DND-41 (cell line): ENCODE results near the gene ABCA3.
"Not testable (repeated sequence)": the region's sequence is repeated elsewhere in the genome, so short reads cannot be mapped to it uniquely, and the experiment has no call there.

Experiments
- EZH2 ChIP-seq: IDR thresholded peaks from 3 replicates; pipeline ENCODE4 v1.6.1; 2012; ENCODE audit warnings: borderline replicate concordance, low read depth, mild to moderate bottlenecking, moderate library complexity, low read length, inconsistent platforms; ENCODE audit not compliant: severe bottlenecking
- TF ChIP-seq, protein P1 (sequence below): IDR thresholded peaks from 2 replicates; pipeline ENCODE4 v1.5.1; 2012; ENCODE audit warnings: borderline replicate concordance, low read length, moderate library complexity, mild to moderate bottlenecking; ENCODE audit not compliant: poor library complexity, severe bottlenecking; ENCODE audit errors: extremely low read depth

DNA sequence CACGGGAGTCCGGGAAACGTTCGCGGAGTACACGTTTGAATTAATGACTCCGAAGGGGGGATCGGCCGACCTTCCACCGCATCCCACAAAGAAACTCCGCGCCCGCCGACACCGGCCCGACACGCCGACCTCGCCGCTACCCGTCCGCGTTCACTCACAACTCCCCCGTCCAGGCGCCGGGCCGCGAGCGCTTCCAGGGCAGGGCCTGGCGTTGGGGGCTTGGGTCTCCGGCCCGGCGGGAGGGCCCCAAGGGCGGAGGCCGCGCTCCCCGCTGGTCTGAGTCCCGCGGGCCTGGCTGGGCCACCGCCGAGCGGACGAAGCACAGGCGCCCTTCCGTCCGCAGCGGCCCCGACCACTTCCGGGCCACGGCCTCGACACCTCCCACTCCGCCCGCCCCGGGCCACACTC is 73.0 kb downstream of the ABCA3 start:
- TF ChIP-seq, protein P1, sequence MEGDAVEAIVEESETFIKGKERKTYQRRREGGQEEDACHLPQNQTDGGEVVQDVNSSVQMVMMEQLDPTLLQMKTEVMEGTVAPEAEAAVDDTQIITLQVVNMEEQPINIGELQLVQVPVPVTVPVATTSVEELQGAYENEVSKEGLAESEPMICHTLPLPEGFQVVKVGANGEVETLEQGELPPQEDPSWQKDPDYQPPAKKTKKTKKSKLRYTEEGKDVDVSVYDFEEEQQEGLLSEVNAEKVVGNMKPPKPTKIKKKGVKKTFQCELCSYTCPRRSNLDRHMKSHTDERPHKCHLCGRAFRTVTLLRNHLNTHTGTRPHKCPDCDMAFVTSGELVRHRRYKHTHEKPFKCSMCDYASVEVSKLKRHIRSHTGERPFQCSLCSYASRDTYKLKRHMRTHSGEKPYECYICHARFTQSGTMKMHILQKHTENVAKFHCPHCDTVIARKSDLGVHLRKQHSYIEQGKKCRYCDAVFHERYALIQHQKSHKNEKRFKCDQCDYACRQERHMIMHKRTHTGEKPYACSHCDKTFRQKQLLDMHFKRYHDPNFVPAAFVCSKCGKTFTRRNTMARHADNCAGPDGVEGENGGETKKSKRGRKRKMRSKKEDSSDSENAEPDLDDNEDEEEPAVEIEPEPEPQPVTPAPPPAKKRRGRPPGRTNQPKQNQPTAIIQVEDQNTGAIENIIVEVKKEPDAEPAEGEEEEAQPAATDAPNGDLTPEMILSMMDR: not testable (repeated sequence)
- not testable (repeated sequence) for TF ChIP-seq EZH2
